Sigmoid colon (tissue), 7 donors: ENCODE measurements around the gene PPT1. TPM values are rescaled to one million over a fixed set of nuclear protein-coding genes. Genes with fewer than 3 reads are reported as not detected.
A peak's percentile ranks its signal among the peaks of the same experiment; 100 is the strongest.
"Not testable (repeated sequence)": the region's sequence is repeated elsewhere in the genome, so short reads cannot be mapped to it uniquely, and the experiment has no call there.

ENCODE experiments used
- DNase-seq: peaks from one replicate; pipeline ENCODE4 v3.0.0-alpha.2; 2019
- H3K27ac ChIP-seq, 4 donors: fragments of 200-600 bp; sonication (generic); one replicate each; pipeline ENCODE4 v1.5.1; 2016 to 2019; ENCODE audit warnings: mild to moderate bottlenecking in 1 of 4
- H3K27me3 ChIP-seq, 3 donors: fragments of 200-600 bp; sonication (generic); one replicate each; pipeline ENCODE4 v1.5.1; 2019; ENCODE audit warnings: mild to moderate bottlenecking in 1 of 3
- H3K36me3 ChIP-seq, 4 donors: fragments of 200-600 bp; sonication (generic); one replicate each; pipeline ENCODE4 v1.5.1; 2016 to 2019
- H3K4me1 ChIP-seq, 4 donors: fragments of 200-600 bp; sonication (generic); one replicate each; pipeline ENCODE4 v1.5.1; 2017 to 2019
- H3K4me3 ChIP-seq, 4 donors: fragments of 200-600 bp; sonication (generic); one replicate each; pipeline ENCODE4 v1.5.1; 2017 to 2019; ENCODE audit warnings: mild to moderate bottlenecking in 2 of 4, moderate library complexity in 1 of 4
- H3K9me3 ChIP-seq, 4 donors: fragments of 200-600 bp in 3 of 4; sonication (generic) in 3 of 4; one replicate each; pipeline versions ENCODE4 v1.5.1 to v1.6.1; 2013 to 2019
- EP300 ChIP-seq, 4 donors: sonication (generic); formaldehyde crosslinking; IDR thresholded peaks; one replicate each; pipeline ENCODE4 v1.6.1; 2017; ENCODE audit warnings: antibody characterized with exemption in 4 of 4
- POLR2A ChIP-seq, 2 donors: fragments of 450-650 bp; IDR thresholded peaks; one replicate each; pipeline ENCODE4 v1.6.1; 2016; ENCODE audit warnings: antibody characterized with exemption in 2 of 2, mild to moderate bottlenecking in 2 of 2, moderate library complexity in 2 of 2
- POLR2AphosphoS5 ChIP-seq, 4 donors: sonication (generic); formaldehyde crosslinking; IDR thresholded peaks; one replicate each; pipeline ENCODE4 v1.6.1; 2017; ENCODE audit warnings: antibody characterized with exemption in 4 of 4
- WGBS, 2 donors: extraction: QIAGEN DNeasy Blood & Tissue Kit; methylation state at CpG; one replicate each; pipeline ENCODE4 v1.1.7; 2013; 5-methylcytosine and 5-hydroxymethylcytosine counted together
- intact Hi-C: fragments of 100-400 bp; cut with DNase I; formaldehyde crosslinking; loops from one replicate; pipeline ENCODE4 v1.15.1; 2023
- polyA plus RNA-seq, 3 donors: library from polyadenylated mRNA; stranded (reverse); fragments of 200-250 nt; gene quantifications; one replicate each; pipeline ENCODE4 v1.2.3, GENCODE V29; 2013
- total RNA-seq, 4 donors: library from RNA; depleted of rRNA; stranded (reverse); fragments of >200 nt; gene quantifications; one replicate each; pipeline ENCODE4 v1.1.0, GENCODE V29; 2016
- TF ChIP-seq, protein P1 (sequence below), 4 experiments: fragments of 450-650 bp in 3 of 4; fragments of 200-600 bp in 1 of 4; IDR thresholded peaks; one replicate each; pipeline ENCODE4 v1.5.1; 2016 to 2019; ENCODE audit warnings: antibody characterized with exemption in 4 of 4, mild to moderate bottlenecking in 3 of 4, moderate library complexity in 2 of 4
- donor health status: healthy with polysubstance abuse.
- donor health status: Bipolar disorder and iron deficiency.
- donor health status: healthy.

Gene PPT1
- total and polyA plus RNA-seq, 7 donors = 10.2 to 86.7 (median 74.2) TPM

- intact Hi-C loops = no loop called here
- Histone ChIP-seq H3K4me3 (no peak overlapping the region), H3K27me3 (no peaks in the 10 kb centered on the region), H3K4me1 (no peaks in the 10 kb centered on the region), H3K36me3 (peaks cover 0 to 66% (median 27%) of the 10 kb centered on the region in 4 donors), H3K9me3 (no peaks in the 10 kb centered on the region), H3K27ac (no peak overlapping the region)
- WGBS, 2 donors = 87 to 91% methylated on average over 5 of the region's 5 CpGs
- TF ChIP-seq POLR2A (IDR thresholded peaks at IDR 0.05) (no peak), POLR2AphosphoS5 (IDR thresholded peaks at IDR 0.05) (no peak), EP300 (IDR thresholded peaks at IDR 0.05) (no peak)
- TF ChIP-seq, protein P1, sequence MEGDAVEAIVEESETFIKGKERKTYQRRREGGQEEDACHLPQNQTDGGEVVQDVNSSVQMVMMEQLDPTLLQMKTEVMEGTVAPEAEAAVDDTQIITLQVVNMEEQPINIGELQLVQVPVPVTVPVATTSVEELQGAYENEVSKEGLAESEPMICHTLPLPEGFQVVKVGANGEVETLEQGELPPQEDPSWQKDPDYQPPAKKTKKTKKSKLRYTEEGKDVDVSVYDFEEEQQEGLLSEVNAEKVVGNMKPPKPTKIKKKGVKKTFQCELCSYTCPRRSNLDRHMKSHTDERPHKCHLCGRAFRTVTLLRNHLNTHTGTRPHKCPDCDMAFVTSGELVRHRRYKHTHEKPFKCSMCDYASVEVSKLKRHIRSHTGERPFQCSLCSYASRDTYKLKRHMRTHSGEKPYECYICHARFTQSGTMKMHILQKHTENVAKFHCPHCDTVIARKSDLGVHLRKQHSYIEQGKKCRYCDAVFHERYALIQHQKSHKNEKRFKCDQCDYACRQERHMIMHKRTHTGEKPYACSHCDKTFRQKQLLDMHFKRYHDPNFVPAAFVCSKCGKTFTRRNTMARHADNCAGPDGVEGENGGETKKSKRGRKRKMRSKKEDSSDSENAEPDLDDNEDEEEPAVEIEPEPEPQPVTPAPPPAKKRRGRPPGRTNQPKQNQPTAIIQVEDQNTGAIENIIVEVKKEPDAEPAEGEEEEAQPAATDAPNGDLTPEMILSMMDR (IDR thresholded peaks at IDR 0.05) = no peak
- DNase-seq = no peak
Measured at GRCh38 chr1:40090652-40091355, 6.2 kb downstream of the PPT1 start.

DNA sequence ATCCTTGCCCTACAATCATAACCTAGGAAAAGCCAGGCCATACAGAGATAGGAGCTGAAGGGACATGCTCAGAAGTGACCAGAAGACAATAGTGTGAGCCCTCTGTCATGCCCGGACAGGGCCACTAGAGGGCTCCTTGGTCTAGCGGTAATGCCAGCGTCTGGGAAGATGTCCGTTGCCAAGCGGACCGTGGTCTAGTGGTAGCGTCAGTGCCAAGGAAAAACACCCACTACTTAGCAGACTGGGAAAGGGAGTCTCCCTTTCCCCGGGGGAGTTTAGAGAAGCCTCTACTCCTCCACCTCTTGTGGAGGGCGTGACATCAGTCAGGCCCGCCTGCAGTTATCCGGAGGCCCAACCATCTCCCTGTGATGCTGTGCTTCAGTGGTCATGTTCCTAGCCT, 12.3 kb downstream of the PPT1 start:
- H3K36me3 ChIP-seq = peaks cover 0 to 66% (median 18%) of the 10 kb centered on the region in 4 donors
- 32 to 33% methylated on average over 11 of the region's 11 CpGs for WGBS, 2 donors
- intact Hi-C loops = loop anchor here (5.0 kb wide), 1 partner anchor 253 kb away; no protein-coding TSS in a partner anchor
- TF ChIP-seq, protein P1 (IDR thresholded peaks at IDR 0.05) = peak; percentile 17 to 83 (median 34)
- H3K4me1 ChIP-seq, H3K9me3 ChIP-seq, H3K4me3 ChIP-seq, H3K27me3 ChIP-seq: not testable (repeated sequence)
- peak overlapping the region in 1 of 4 donors; percentile 29 for H3K27ac ChIP-seq
- DNase-seq = peak; percentile 77

DNA sequence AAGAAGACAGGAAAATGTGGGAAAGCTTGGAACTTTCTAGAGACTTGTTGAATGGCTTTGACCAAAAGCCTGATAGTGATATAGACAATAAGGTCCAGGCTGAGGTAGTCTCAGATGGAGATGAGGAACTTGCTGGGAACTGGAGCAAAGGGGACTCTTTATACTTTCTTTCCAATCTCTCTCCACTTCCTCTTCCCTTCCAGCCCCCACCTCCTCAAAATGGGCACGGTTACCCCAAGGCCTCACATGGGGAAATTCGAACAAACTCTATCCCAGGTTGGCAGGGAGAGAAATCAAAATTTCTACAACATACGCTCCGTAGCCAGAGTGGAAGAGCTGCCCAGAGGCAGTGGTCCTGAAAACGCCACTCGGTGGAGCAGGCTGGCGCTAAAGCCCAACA, 15.2 kb downstream of the PPT1 start:
- Histone ChIP-seq H3K27ac (no peak overlapping the region), H3K9me3 (no peaks in the 10 kb centered on the region), H3K4me3 (no peak overlapping the region), H3K27me3 (no peaks in the 10 kb centered on the region), H3K36me3 (peaks cover 0 to 51% (median 3%) of the 10 kb centered on the region in 4 donors), H3K4me1 (peaks cover 0 to 15% (median 6%) of the 10 kb centered on the region in 4 donors)
- TF ChIP-seq, protein P1 (IDR thresholded peaks at IDR 0.05) = no peak
- TF ChIP-seq POLR2AphosphoS5 (IDR thresholded peaks at IDR 0.05) (no peak), POLR2A (IDR thresholded peaks at IDR 0.05) (no peak), EP300 (IDR thresholded peaks at IDR 0.05) (no peak)
- 75 to 83% methylated on average over 7 of the region's 7 CpGs for WGBS, 2 donors
- intact Hi-C loops = no loop called here
- no peak for DNase-seq

DNA sequence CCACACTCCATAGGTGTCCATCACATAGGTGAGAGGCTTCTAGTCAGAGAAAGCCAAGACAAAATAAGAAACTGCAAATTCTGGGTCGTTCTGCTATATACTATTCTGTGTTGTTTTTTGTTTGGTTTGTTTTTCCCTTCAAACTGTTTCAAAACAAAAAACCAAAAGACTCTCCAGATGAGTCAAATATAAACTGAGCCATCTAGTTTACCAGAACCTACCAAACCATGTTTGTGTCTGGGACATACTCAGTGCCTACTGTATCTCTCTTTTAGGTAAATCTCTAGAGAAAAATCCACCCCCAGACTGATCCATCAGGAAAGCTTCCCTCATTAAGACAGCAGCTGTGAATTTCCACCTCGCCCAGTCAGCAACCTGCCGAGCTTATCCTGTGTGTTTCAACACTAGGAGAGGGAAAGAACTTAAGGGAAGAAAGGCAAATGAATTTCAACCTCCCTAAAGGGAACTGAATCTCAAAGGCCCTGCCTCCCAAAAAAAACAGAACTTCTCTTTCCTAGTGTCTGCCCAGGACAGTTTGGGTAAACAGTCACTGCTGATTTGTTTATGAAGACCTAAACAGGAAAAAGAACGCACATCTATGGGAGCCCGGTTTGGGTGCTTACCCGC, 17.2 kb downstream of the PPT1 start:
- H3K4me3 ChIP-seq = no peak overlapping the region
- TF ChIP-seq POLR2AphosphoS5 (IDR thresholded peaks at IDR 0.05) (no peak), POLR2A (IDR thresholded peaks at IDR 0.05) (no peak), EP300 (IDR thresholded peaks at IDR 0.05) (no peak)
- TF ChIP-seq, protein P1 (IDR thresholded peaks at IDR 0.05) = no peak
- no peak overlapping the region for H3K27ac ChIP-seq
- 71 to 78% methylated on average over 6 of the region's 6 CpGs for WGBS, 2 donors
- peaks cover 0 to 57% (median 3%) of the 10 kb centered on the region in 4 donors for H3K36me3 ChIP-seq
- intact Hi-C loops = loop anchor here (5.0 kb wide), 1 partner anchor 38 kb away; the partner anchor contains the start of gene CAP1
- DNase-seq = no peak
- no peaks in the 10 kb centered on the region for H3K27me3 ChIP-seq
- H3K9me3 ChIP-seq = no peaks in the 10 kb centered on the region
- peaks cover 0 to 24% (median 15%) of the 10 kb centered on the region in 4 donors for H3K4me1 ChIP-seq
